Endothelial cell (in vitro differentiated cells): ENCODE results near the gene E2F6. TPM values are rescaled to one million over a fixed set of nuclear protein-coding genes. Genes with fewer than 3 reads are reported as not detected.

Experiments
- DNase-seq: peaks from one replicate; pipeline ENCODE4 v3.0.0; 2021; ENCODE audit warnings: low spot score
- H3K27ac Mint-ChIP-seq: one replicate; pipeline ENCODE4 v1.8.0; 2021; ENCODE audit warnings: mixed read lengths, inconsistent platforms; ENCODE audit not compliant: unreplicated experiment
- H3K27me3 Mint-ChIP-seq: one replicate; pipeline ENCODE4 v1.8.0; 2021; ENCODE audit warnings: mild to moderate bottlenecking, moderate library complexity, mixed read lengths, inconsistent platforms; ENCODE audit not compliant: unreplicated experiment
- H3K36me3 Mint-ChIP-seq: one replicate; pipeline ENCODE4 v1.8.0; 2021; ENCODE audit warnings: mild to moderate bottlenecking, low read depth, mixed read lengths, inconsistent platforms; ENCODE audit not compliant: unreplicated experiment
- H3K4me1 Mint-ChIP-seq: one replicate; pipeline ENCODE4 v1.8.0; 2021; ENCODE audit warnings: mild to moderate bottlenecking, mixed read lengths, inconsistent platforms; ENCODE audit not compliant: unreplicated experiment
- H3K4me3 Mint-ChIP-seq: one replicate; pipeline ENCODE4 v1.8.0; 2021; ENCODE audit warnings: mild to moderate bottlenecking, mixed read lengths, inconsistent platforms; ENCODE audit not compliant: unreplicated experiment
- H3K9me3 Mint-ChIP-seq: one replicate; pipeline ENCODE4 v1.8.0; 2021; ENCODE audit warnings: mixed read lengths, inconsistent platforms; ENCODE audit not compliant: unreplicated experiment
- total RNA-seq: library from RNA; stranded (reverse); fragmentation: NEBNext Ultra II Directional; extraction: Animal tissue kit (Norgen Biotek cat#: 25700); gene quantifications from one replicate; pipeline ENCODE4 v1.2.1, GENCODE V29; 2021; ENCODE audit not compliant: unreplicated experiment
- TF ChIP-seq, protein P1 (sequence below): fragments of 200-600 bp; sonication (generic); IDR thresholded peaks from one replicate; pipeline ENCODE4 v1.5.0; 2021; ENCODE audit warnings: antibody characterized with exemption; ENCODE audit not compliant: unreplicated experiment

The E2F6 gene
- total RNA-seq, 1 donor from 2014 or later: 20.4 TPM

DNA sequence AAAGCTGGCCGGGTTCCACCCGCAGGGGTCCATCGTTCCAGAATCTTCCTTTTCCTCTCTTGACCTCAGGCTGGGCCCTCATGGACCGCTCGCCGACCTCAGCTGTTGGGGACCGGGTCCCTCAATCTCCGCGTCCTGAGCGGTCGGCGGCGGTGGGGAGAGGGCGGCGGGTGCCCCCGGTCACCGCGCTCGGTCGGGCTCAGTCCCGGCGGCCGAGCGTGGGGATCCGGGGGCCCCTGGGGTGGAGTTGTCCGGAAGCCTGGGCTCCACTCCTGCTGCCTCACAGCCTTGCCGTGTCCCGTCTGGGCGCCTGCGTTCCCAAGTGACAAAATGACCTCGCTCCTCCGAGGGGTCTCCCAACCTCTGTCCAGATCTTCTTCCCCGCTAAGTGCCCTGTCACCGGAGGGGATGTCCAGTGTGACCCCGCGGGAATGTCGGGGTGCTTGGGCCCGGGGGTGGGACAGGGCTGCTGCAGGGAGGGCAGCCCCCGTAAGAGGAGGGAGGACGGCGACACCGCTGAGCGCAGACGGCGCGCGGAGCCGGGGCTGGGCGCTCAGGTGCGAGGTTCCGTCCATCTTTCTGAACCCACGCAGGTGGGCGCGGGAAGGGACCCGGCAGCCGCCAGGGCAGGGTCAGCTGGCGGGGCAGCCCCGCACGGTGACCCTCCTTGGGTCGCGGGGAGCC is 16.0 kb upstream of the E2F6 start:
- H3K4me1 Mint-ChIP-seq: peaks cover 12% of the 10 kb centered on the region
- H3K27me3 Mint-ChIP-seq: peaks cover 14% of the 10 kb centered on the region
- TF ChIP-seq, protein P1, sequence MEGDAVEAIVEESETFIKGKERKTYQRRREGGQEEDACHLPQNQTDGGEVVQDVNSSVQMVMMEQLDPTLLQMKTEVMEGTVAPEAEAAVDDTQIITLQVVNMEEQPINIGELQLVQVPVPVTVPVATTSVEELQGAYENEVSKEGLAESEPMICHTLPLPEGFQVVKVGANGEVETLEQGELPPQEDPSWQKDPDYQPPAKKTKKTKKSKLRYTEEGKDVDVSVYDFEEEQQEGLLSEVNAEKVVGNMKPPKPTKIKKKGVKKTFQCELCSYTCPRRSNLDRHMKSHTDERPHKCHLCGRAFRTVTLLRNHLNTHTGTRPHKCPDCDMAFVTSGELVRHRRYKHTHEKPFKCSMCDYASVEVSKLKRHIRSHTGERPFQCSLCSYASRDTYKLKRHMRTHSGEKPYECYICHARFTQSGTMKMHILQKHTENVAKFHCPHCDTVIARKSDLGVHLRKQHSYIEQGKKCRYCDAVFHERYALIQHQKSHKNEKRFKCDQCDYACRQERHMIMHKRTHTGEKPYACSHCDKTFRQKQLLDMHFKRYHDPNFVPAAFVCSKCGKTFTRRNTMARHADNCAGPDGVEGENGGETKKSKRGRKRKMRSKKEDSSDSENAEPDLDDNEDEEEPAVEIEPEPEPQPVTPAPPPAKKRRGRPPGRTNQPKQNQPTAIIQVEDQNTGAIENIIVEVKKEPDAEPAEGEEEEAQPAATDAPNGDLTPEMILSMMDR: no peak
- peak overlapping the region; percentile 77 for H3K4me3 Mint-ChIP-seq
- DNase-seq: no peak
- no peak overlapping the region for H3K27ac Mint-ChIP-seq
- H3K36me3 Mint-ChIP-seq: peaks cover 7% of the 10 kb centered on the region
- H3K9me3 Mint-ChIP-seq: no peaks in the 10 kb centered on the region

DNA sequence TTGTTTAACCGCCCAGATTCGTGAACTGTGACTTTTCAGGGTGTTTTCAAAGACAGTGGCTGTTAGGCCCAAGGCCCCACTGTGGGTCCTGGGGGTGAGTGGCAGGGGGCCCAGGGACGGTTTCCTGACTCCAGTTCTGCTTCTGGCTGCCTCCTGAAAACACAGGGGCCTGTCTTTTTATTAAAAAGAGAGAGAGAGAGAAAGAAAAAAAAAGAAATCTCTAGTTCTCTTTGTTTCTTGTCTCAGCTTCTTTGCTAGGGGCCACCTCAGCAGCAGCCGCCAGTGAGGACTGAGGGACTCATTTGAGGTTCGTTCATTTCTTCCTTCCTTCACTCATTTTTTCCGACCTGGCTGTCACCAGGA is 15.4 kb upstream of the E2F6 start:
- Mint-ChIP-seq H3K27ac (no peak overlapping the region), H3K36me3 (peaks cover 7% of the 10 kb centered on the region), H3K4me3 (peak overlapping the region; percentile 77), H3K27me3 (peaks cover 14% of the 10 kb centered on the region), H3K9me3 (no peaks in the 10 kb centered on the region), H3K4me1 (peaks cover 12% of the 10 kb centered on the region)
- DNase-seq: no peak
- TF ChIP-seq, protein P1: no peak

DNA sequence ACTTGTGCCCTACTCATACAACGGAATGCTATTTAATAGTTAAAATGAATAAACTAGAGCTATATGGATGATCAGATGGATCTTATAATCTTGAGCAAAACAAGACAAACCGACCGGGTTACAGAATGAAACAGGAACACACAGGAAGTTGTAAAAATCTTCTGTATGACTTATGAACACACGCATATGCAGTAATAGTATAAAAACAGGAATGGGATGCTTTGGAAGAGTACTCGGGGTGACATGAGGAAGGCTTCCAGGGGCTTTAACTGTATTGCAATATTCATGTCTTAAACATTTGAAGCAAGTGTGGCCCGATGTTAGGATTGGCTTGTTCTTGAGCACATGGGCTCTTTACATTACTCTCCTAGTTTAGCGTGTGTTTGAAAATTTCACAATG is 14.9 kb upstream of the E2F6 start:
- Mint-ChIP-seq H3K27ac (no peak overlapping the region), H3K4me1 (peaks cover 12% of the 10 kb centered on the region), H3K4me3 (peak overlapping the region; percentile 77), H3K27me3 (peaks cover 14% of the 10 kb centered on the region), H3K36me3 (peaks cover 7% of the 10 kb centered on the region), H3K9me3 (no peaks in the 10 kb centered on the region)
- TF ChIP-seq, protein P1: no peak
- DNase-seq: no peak

DNA sequence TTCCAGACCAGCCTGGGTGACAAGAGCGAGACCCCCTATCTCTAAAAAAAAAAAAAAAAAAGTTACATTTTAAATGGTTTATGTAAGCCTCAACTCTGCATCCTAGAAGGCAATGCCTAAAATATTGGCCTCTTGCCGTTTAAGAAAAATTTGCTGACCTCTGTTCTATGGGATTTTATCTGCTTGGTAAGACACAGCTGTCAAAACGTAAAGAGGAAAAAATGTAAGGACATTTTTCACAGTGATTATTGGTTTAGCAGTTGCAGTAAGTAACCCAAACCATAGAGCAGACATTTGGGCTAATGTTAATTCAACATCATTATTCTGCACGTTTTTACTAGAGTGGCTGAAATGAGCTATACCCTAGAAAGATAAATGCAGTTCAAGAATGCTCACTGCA is 14.4 kb upstream of the E2F6 start:
- TF ChIP-seq, protein P1: no peak
- H3K4me3 Mint-ChIP-seq: no peak overlapping the region
- H3K27ac Mint-ChIP-seq: no peak overlapping the region
- no peak for DNase-seq
- H3K4me1 Mint-ChIP-seq: peaks cover 12% of the 10 kb centered on the region
- H3K27me3 Mint-ChIP-seq: peaks cover 14% of the 10 kb centered on the region
- no peaks in the 10 kb centered on the region for H3K9me3 Mint-ChIP-seq
- H3K36me3 Mint-ChIP-seq: peaks cover 7% of the 10 kb centered on the region

DNA sequence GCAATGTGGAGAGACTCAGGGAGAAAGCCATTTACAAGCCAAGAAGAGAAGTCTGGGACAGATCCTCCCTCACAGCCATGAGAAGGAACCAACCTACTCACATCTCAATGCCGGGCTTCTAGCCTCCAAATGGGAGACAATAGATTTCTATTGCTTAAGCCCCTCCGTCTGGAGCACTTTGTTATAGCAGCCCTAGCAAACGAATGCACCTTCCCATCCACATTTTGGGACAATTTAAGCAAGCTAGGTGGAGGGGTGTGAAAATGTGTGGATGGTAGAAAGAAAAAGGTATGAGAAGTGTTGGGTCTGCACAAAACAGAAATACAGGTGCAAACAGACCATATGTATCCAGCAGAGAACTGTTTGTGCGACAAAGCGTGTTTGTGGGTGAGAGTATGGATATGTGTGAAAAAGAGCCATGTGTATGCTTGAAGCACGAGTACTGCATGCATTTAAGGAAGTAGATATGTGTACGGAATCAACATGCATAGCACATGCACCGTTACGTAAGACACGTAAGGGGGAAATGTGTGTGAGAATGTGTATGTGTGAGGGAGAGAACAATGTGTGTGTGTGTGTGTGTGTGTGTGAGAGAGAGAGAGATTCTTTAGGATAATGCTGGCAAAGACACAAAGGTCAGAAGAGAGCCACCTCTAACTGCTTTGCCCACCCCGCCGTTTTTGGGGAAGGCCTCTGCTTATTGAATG is 13.1 kb upstream of the E2F6 start:
- peaks cover 7% of the 10 kb centered on the region for H3K36me3 Mint-ChIP-seq
- no peak overlapping the region for H3K27ac Mint-ChIP-seq
- TF ChIP-seq, protein P1: no peak
- peaks cover 9% of the 10 kb centered on the region for H3K4me1 Mint-ChIP-seq
- no peak for DNase-seq
- peaks cover 14% of the 10 kb centered on the region for H3K27me3 Mint-ChIP-seq
- H3K4me3 Mint-ChIP-seq: no peak overlapping the region
- H3K9me3 Mint-ChIP-seq: no peaks in the 10 kb centered on the region
